OCI-LY7 (cell line): ENCODE results near the gene NTNG2. TPM values are rescaled to one million over a fixed set of nuclear protein-coding genes. Genes with fewer than 3 reads are reported as not detected.

Experiments
- BruUV-seq: library from RNA; stranded (reverse); fragments of 400-500 nt; replicated peaks from 2 replicates; lab custom pipeline; 2021; lab: Mats Ljungman, UMichigan
- CTCF ChIA-PET: fragments of 300-600 bp; sonication (Branson Sonifier 250); formaldehyde crosslinking; loops from one replicate; lab custom pipeline; 2022; ENCODE audit warnings: antibody characterized with exemption; ENCODE audit not compliant: unreplicated experiment; lab: Charles Lee
- POLR2A ChIA-PET: fragments of 300-600 bp; sonication (Branson Sonifier 250); formaldehyde crosslinking; loops from one replicate; lab custom pipeline; 2022; ENCODE audit warnings: antibody characterized with exemption; lab: Charles Lee
- DNase-seq: peaks from one replicate; pipeline ENCODE4 v3.0.0-alpha.2; 2015; ENCODE audit warnings: low spot score
- H2AFZ ChIP-seq: fragments of 200-600 bp; sonication (generic), shearing (Covaris generic); 2 replicates; pipeline ENCODE4 v1.6.1; 2014; ENCODE audit warnings: mild to moderate bottlenecking, antibody characterized with exemption, low read length, moderate library complexity
- H3K27ac ChIP-seq: fragments of 200-600 bp; sonication (generic); 2 replicates; pipeline ENCODE4 v1.5.1; 2014; ENCODE audit warnings: mixed run types, low read depth, mild to moderate bottlenecking, moderate library complexity, low read length, inconsistent platforms; ENCODE audit not compliant: poor library complexity, severe bottlenecking
- H3K36me3 ChIP-seq: fragments of 200-600 bp; sonication (generic); 2 replicates; pipeline ENCODE4 v1.6.1; 2014; ENCODE audit warnings: mild to moderate bottlenecking, antibody characterized with exemption, low read length, moderate library complexity, mixed read lengths; ENCODE audit not compliant: insufficient read depth
- H3K4me1 ChIP-seq: fragments of 200-600 bp; sonication (generic); 2 replicates; pipeline ENCODE4 v1.5.1; 2014; ENCODE audit warnings: mild to moderate bottlenecking, low read length; ENCODE audit not compliant: insufficient read depth, poor library complexity, severe bottlenecking
- H3K4me2 ChIP-seq: fragments of 200-600 bp; sonication (generic); 2 replicates; pipeline ENCODE4 v1.6.1; 2014; ENCODE audit warnings: mild to moderate bottlenecking, low read length
- H3K4me3 ChIP-seq: fragments of 200-600 bp; sonication (generic); 2 replicates; pipeline ENCODE4 v1.5.1; 2014; ENCODE audit warnings: mild to moderate bottlenecking, low read depth, low read length; ENCODE audit not compliant: poor library complexity, severe bottlenecking
- H3K79me2 ChIP-seq: fragments of 200-600 bp; sonication (generic); 2 replicates; pipeline ENCODE4 v1.6.1; 2016; ENCODE audit warnings: low read depth, mild to moderate bottlenecking, low read length, moderate library complexity, mixed read lengths; ENCODE audit not compliant: insufficient read depth
- H3K9me2 ChIP-seq: fragments of 200-600 bp; sonication (generic); 2 replicates; pipeline ENCODE4 v1.6.1; 2016; ENCODE audit warnings: mild to moderate bottlenecking, low read length, mixed read lengths; ENCODE audit not compliant: insufficient read depth
- H3K9me3 ChIP-seq: fragments of 200-600 bp; sonication (generic); 2 replicates; pipeline ENCODE4 v1.6.1; 2014; ENCODE audit warnings: mild to moderate bottlenecking, mixed run types, low read length, mixed read lengths
- H4K20me1 ChIP-seq: fragments of 200-600 bp; sonication (generic); 2 replicates; pipeline ENCODE4 v1.6.1; 2014; ENCODE audit warnings: mild to moderate bottlenecking, antibody characterized with exemption, low read length, moderate library complexity, mixed read lengths; ENCODE audit not compliant: insufficient read depth
- CTCF ChIP-seq: fragments of 200-600 bp; sonication (generic); conservative IDR thresholded peaks from 2 replicates; pipeline ENCODE4 v1.5.1; 2014; ENCODE audit warnings: mild to moderate bottlenecking, antibody characterized with exemption, low read length, moderate library complexity, mixed read lengths
- EZH2phosphoT487 ChIP-seq: fragments of 200-600 bp; sonication (generic); IDR thresholded peaks from 2 replicates; pipeline ENCODE4 v1.6.1; 2018; ENCODE audit warnings: low read depth, borderline replicate concordance, mild to moderate bottlenecking, mixed run types, antibody characterized with exemption, low read length, moderate library complexity, mixed read lengths
- intact Hi-C: fragments of 100-400 bp; cut with micrococcal nuclease; formaldehyde crosslinking; loops from one replicate; pipeline ENCODE4 v1.10.0; 2022; ENCODE audit not compliant: unreplicated experiment
- total RNA-seq, 2 experiments: library from RNA; depleted of rRNA in 1 of 2; stranded (reverse); fragments of >200 nt in 1 of 2; shearing (Covaris generic) in 1 of 2; gene quantifications; 2 replicates each; pipeline ENCODE4 v1.2.3, GENCODE V29; 2014 to 2022

Gene NTNG2
- total RNA-seq, 2 experiments from 2014 or later = 3.2 to 7.5 TPM

GRCh38 chr9:132160802-132161742 lies 786 bp upstream of the NTNG2 start:
- peak overlapping the region; percentile 72 for H3K4me3 ChIP-seq
- intact Hi-C loops = loop anchor here (10.0 kb wide), 1 partner anchor 396 kb away; no protein-coding TSS in a partner anchor
- H3K4me2 ChIP-seq = peak overlapping the region; percentile 68
- peak overlapping the region; percentile 3 for H3K27ac ChIP-seq
- no peaks in the 10 kb centered on the region for H3K9me2 ChIP-seq
- H3K9me3 ChIP-seq = no peaks in the 10 kb centered on the region
- H2AFZ ChIP-seq = peak overlapping the region; percentile 74
- BruUV-seq = no TSS peak
- H3K36me3 ChIP-seq = no peaks in the 10 kb centered on the region
- TF ChIP-seq EZH2phosphoT487 = no peak
- no peak for TF ChIP-seq CTCF
- ChIA-PET POLR2A (no interaction called here), CTCF (no interaction called here)
- peaks cover 34% of the 10 kb centered on the region for H3K4me1 ChIP-seq
- peak; percentile 70 for DNase-seq
- no peaks in the 10 kb centered on the region for H4K20me1 ChIP-seq
- no peaks in the 10 kb centered on the region for H3K79me2 ChIP-seq

GRCh38 chr9:132162764-132163456 lies 1.1 kb downstream of the NTNG2 start:
- peak overlapping the region; percentile 62 for H3K4me2 ChIP-seq

More at GRCh38 chr9:132162764-132163456, 1.1 kb downstream of the NTNG2 start:
- Histone ChIP-seq H3K4me1 (peaks cover 34% of the 10 kb centered on the region), H4K20me1 (no peaks in the 10 kb centered on the region), H3K79me2 (no peaks in the 10 kb centered on the region), H3K27ac (no peak overlapping the region), H2AFZ (no peak overlapping the region), H3K9me3 (no peaks in the 10 kb centered on the region), H3K4me3 (peak overlapping the region; percentile 72), H3K9me2 (no peaks in the 10 kb centered on the region), H3K36me3 (no peaks in the 10 kb centered on the region)
- no peak for DNase-seq
- intact Hi-C loops = loop anchor here (10.0 kb wide), 1 partner anchor 398 kb away; no protein-coding TSS in a partner anchor
- TF ChIP-seq CTCF = no peak
- no peak for TF ChIP-seq EZH2phosphoT487
- no TSS peak for BruUV-seq
- CTCF ChIA-PET = no interaction called here
- POLR2A ChIA-PET = no interaction called here
